ENCODE results near the gene NXNL1.

Gene NXNL1

DNA sequence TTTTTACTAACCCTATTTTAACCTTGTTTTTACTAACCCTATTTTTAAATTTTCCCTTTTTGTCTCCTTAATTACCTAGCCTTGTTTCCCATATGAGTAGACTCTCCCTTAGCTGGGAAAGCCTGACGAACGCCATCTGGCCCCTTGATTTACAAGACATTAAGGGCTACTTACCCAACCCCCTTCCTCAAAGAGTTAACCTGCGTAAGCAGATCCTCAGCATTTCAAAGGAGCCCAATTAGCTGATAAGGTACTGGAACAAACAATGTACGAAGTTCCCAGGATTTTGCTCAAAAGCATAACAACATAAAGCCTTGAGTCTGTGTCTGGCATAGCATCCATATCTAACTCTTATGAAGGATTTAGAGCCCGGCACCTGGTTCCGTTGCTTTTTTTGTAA lies 45.6 kb downstream of the NXNL1 start:
- no peak for DNase-seq

DNA sequence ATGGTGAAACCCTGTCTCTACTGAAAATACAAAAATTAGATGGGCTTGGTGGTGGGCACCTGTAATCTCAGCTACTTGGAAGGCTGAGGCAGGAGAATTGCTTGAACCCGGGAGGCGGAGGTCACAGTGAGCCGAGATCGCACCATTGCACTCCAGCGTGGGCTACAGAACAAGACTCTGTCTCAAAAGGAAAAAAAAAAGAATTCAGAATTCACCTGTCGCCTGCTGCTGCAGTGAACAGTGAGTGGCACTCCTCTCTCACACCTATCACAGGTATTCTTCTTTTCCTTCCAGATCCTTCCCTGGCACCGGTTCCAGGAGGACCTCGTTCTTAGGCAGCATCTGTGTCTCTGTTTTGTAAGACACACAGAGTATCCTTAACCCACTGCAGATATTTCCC lies 46.6 kb downstream of the NXNL1 start:
- DNase-seq = no peak

DNA sequence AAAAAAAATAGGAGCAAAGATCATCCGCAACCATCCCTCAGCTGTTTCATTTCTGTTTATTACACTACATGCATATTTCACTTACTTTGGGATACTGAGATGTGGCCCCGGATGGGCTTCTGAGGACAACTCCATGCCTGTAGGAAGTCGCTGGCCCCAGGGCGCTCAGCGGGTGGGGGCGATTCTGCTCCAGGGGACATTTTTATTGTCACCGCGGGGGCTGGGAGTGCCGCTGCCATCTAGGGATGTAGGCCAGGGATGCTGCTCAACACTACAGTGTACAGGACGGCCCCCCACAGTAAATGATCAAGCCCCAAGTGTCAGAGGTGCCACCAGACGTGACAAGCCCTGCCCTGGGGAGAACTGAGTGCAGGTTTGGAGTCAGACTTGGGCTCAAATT lies 48.9 kb downstream of the NXNL1 start:
- no peak for DNase-seq

DNA sequence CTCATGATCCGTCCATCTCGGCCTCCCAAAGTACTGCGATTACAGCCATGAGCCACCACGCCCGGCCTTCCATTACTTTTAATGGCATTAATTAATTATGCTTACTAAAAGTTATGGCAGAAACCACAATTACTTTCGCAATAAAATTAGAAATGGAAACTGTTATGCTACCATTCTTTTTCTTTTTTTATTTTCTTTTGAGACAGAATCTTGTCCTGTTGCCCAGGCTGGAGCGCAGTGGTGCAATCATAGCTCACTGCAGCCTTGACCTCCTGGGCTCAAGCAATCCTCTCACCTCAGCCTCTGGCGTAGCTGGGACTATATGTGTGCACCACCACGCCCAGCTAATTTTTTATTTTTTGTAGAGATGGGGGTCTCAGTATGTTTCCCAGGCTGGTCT lies 50.7 kb downstream of the NXNL1 start:
- no peak for DNase-seq

DNA sequence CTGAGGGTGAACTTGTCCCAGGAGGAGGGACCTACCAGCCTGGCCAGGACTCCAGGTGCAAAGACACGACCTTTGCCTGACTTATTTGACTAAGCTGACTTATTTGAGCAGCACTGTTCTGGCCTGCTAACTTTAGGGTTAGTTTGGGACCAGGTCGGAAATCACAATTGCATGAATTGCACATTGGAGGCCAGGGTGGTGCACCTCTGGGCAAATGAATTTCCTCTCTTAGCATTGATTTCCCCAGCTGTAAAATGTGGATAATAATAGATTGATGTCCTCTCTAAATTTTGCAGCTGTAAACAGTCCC lies 53.9 kb downstream of the NXNL1 start:
- no peak for DNase-seq

DNA sequence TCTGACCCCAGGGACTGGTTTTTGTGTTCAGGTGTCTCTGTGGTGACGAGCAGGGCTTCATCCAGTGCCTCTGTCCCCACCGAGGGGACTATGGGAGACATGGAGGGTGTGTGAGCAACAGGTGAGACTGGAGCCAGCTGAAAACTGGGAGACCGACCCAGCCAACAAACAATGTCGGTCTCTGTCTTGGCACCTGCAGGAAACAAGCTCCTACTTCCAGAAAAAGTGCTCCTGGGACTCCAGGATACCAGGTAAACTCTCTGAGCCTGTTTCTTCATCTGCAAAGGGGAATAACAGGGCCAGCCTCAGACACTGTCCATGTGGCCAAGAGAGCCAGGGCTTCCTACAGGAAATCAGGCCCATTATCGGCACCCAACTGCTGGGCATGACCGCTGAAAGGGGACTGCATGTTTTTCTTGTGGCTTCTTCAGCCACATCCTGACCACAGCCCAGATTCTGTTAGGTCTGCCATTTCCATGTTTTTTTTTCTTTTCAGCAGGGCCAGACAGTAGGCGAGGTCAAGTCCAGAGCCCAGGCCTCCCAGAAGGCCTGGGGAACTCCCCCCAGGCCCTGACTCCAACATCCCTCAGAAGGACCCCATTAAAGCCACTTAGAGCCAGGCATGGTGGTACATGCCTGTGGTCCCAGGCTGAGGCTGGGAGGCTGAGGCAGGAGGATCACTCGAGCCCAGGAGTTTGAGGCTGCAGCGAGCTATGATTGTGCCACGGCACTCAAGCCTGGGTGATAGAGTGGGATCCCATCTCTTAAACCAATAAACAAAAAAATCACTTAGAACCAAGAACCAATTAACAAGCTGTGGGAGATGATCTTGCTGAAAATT lies 54.5 kb downstream of the NXNL1 start:
- DNase-seq = no peak

All from fibroblast of upper back skin (primary cell).